MM.1S (cell line): ENCODE measurements around the gene MYO1C.

ENCODE experiments used
- EZH2 ChIP-seq: fragments of 300-600 bp; sonication (generic); optimal IDR thresholded peaks from 2 replicates; pipeline ENCODE3; 2017; ENCODE audit warnings: low read depth, mild to moderate bottlenecking, antibody characterized with exemption, low read length, mixed read lengths
- TF ChIP-seq, protein P1 (sequence below): fragments of 300-600 bp; sonication (generic); IDR thresholded peaks from 2 replicates; pipeline ENCODE4 v1.5.1; 2016; ENCODE audit warnings: antibody characterized with exemption, low read length, mixed read lengths

DNA sequence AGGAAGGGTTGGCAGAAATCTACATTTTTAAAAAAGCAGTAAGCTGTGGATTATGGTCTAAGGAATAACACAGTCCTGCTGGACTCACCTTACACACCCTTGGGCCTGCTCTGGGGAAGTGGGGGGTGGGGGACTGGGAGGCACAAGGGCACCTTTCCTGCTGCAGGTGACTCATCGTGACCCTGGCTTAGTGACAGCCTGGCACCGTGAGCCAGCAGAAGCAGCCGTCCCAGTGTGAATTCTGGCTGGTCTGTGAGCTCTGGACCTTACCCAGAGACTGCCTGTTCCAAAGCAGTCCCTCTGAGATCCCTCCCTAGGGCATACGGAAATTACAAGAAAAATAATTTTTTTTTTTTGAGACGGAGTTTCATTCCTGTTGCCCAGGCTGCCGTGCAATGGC, 32.3 kb downstream of the MYO1C start:
- TF ChIP-seq, protein P1, sequence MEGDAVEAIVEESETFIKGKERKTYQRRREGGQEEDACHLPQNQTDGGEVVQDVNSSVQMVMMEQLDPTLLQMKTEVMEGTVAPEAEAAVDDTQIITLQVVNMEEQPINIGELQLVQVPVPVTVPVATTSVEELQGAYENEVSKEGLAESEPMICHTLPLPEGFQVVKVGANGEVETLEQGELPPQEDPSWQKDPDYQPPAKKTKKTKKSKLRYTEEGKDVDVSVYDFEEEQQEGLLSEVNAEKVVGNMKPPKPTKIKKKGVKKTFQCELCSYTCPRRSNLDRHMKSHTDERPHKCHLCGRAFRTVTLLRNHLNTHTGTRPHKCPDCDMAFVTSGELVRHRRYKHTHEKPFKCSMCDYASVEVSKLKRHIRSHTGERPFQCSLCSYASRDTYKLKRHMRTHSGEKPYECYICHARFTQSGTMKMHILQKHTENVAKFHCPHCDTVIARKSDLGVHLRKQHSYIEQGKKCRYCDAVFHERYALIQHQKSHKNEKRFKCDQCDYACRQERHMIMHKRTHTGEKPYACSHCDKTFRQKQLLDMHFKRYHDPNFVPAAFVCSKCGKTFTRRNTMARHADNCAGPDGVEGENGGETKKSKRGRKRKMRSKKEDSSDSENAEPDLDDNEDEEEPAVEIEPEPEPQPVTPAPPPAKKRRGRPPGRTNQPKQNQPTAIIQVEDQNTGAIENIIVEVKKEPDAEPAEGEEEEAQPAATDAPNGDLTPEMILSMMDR: no peak
- no peak for TF ChIP-seq EZH2
